Dendritic cell treated with granulocyte-macrophage colony-stimulating factor and Interleukin-4, amounts not matched to agents 40 ng/mL and 50 ng/mL, for 4 days (primary cell): ENCODE data around the gene MYADM.

Source experiments
- H3K27ac Mint-ChIP-seq: one replicate; pipeline ENCODE4 v1.8.0; 2022; ENCODE audit warnings: mild to moderate bottlenecking, mixed read lengths
- H3K27me3 Mint-ChIP-seq: one replicate; pipeline ENCODE4 v1.8.0; 2022; ENCODE audit warnings: mild to moderate bottlenecking, mixed read lengths
- H3K36me3 Mint-ChIP-seq: one replicate; pipeline ENCODE4 v1.8.0; 2022; ENCODE audit warnings: low read depth, mixed read lengths
- H3K4me1 Mint-ChIP-seq: one replicate; pipeline ENCODE4 v1.8.0; 2022; ENCODE audit warnings: low read depth, mixed read lengths
- H3K4me3 Mint-ChIP-seq: one replicate; pipeline ENCODE4 v1.8.0; 2022; ENCODE audit warnings: mild to moderate bottlenecking, moderate library complexity, mixed read lengths
- H3K9me3 Mint-ChIP-seq: one replicate; pipeline ENCODE4 v1.8.0; 2022; ENCODE audit warnings: mixed read lengths
- intact Hi-C: fragments of 100-400 bp; cut with micrococcal nuclease; formaldehyde crosslinking; loops from one replicate; pipeline ENCODE4 v1.15.0; 2022

MYADM gene

GRCh38 chr19:53873773-53874605 lies 6.3 kb downstream of the MYADM start:
- Mint-ChIP-seq H3K4me1 (peaks cover 71% of the 10 kb centered on the region), H3K27ac (peak overlapping the region; percentile 43), H3K36me3 (peaks cover 55% of the 10 kb centered on the region), H3K4me3 (no peak overlapping the region), H3K9me3 (no peaks in the 10 kb centered on the region), H3K27me3 (no peaks in the 10 kb centered on the region)
- intact Hi-C loops, result no loop called here

GRCh38 chr19:53874606-53874990 lies 6.9 kb downstream of the MYADM start:
- Mint-ChIP-seq H3K36me3 (peaks cover 55% of the 10 kb centered on the region), H3K4me1 (peaks cover 71% of the 10 kb centered on the region), H3K27ac (peak overlapping the region; percentile 43), H3K27me3 (no peaks in the 10 kb centered on the region), H3K4me3 (no peak overlapping the region), H3K9me3 (no peaks in the 10 kb centered on the region)
- intact Hi-C loops, result no loop called here

GRCh38 chr19:53875602-53876325 lies 8.1 kb downstream of the MYADM start:
- Mint-ChIP-seq H3K4me1 (peaks cover 65% of the 10 kb centered on the region), H3K27ac (peak overlapping the region; percentile 24), H3K4me3 (no peak overlapping the region), H3K27me3 (no peaks in the 10 kb centered on the region), H3K36me3 (peaks cover 50% of the 10 kb centered on the region), H3K9me3 (no peaks in the 10 kb centered on the region)
- intact Hi-C loops, result no loop called here

- peaks cover 40% of the 10 kb centered on the region for H3K36me3 Mint-ChIP-seq
- H3K4me3 Mint-ChIP-seq, result no peak overlapping the region
- no peak overlapping the region for H3K27ac Mint-ChIP-seq
- no peaks in the 10 kb centered on the region for H3K9me3 Mint-ChIP-seq
- H3K4me1 Mint-ChIP-seq, result peaks cover 55% of the 10 kb centered on the region
- intact Hi-C loops, result no loop called here
- no peaks in the 10 kb centered on the region for H3K27me3 Mint-ChIP-seq
Measured at GRCh38 chr19:53876651-53877224, 9.1 kb downstream of the MYADM start.

- no peak overlapping the region for H3K27ac Mint-ChIP-seq
- H3K4me1 Mint-ChIP-seq, result peaks cover 52% of the 10 kb centered on the region
- H3K27me3 Mint-ChIP-seq, result peaks cover 3% of the 10 kb centered on the region
- H3K9me3 Mint-ChIP-seq, result no peaks in the 10 kb centered on the region
- H3K36me3 Mint-ChIP-seq, result peaks cover 38% of the 10 kb centered on the region
- intact Hi-C loops, result no loop called here
- H3K4me3 Mint-ChIP-seq, result no peak overlapping the region
Measured at GRCh38 chr19:53877361-53877766, 9.7 kb downstream of the MYADM start.

- Mint-ChIP-seq H3K36me3 (peaks cover 24% of the 10 kb centered on the region), H3K4me1 (peaks cover 43% of the 10 kb centered on the region), H3K27me3 (peaks cover 15% of the 10 kb centered on the region), H3K27ac (no peak overlapping the region), H3K4me3 (no peak overlapping the region), H3K9me3 (no peaks in the 10 kb centered on the region)
- intact Hi-C loops, result no loop called here
Measured at GRCh38 chr19:53878776-53879139, 11.1 kb downstream of the MYADM start.

GRCh38 chr19:53879140-53880081 lies 11.7 kb downstream of the MYADM start:
- Mint-ChIP-seq H3K4me3 (no peak overlapping the region), H3K27ac (no peak overlapping the region), H3K9me3 (no peaks in the 10 kb centered on the region), H3K4me1 (peaks cover 39% of the 10 kb centered on the region), H3K36me3 (peaks cover 17% of the 10 kb centered on the region), H3K27me3 (peaks cover 22% of the 10 kb centered on the region)
- intact Hi-C loops, result loop anchor here (5.0 kb wide), 1 partner anchor 37 kb away; no protein-coding TSS in a partner anchor

GRCh38 chr19:53880711-53881481 lies 13.2 kb downstream of the MYADM start:
- no peaks in the 10 kb centered on the region for H3K9me3 Mint-ChIP-seq
- no peak overlapping the region for H3K4me3 Mint-ChIP-seq
- peaks cover 24% of the 10 kb centered on the region for H3K4me1 Mint-ChIP-seq
- intact Hi-C loops, result loop anchor here (5.0 kb wide), 1 partner anchor 39 kb away; no protein-coding TSS in a partner anchor
- peaks cover 6% of the 10 kb centered on the region for H3K36me3 Mint-ChIP-seq
- H3K27ac Mint-ChIP-seq, result no peak overlapping the region
- H3K27me3 Mint-ChIP-seq, result peaks cover 35% of the 10 kb centered on the region

GRCh38 chr19:53881482-53882390 lies 14.1 kb downstream of the MYADM start, which contains the start of gene PRKCG:
Gene PRKCG (plus strand): TSS chr19:53882197. CDS start chr19:53882495, 298 bp downstream.
- H3K4me3 Mint-ChIP-seq, result no peak within 1 kb of the TSS
- no peak within 1 kb of the TSS for H3K27ac Mint-ChIP-seq
- no peaks in the 10 kb centered on the region for H3K9me3 Mint-ChIP-seq
- H3K4me1 Mint-ChIP-seq, result peaks cover 15% of the 10 kb centered on the region
- H3K27me3 Mint-ChIP-seq, result peaks cover 39% of the 10 kb centered on the region
- peaks cover 4% of the 10 kb centered on the region for H3K36me3 Mint-ChIP-seq
- intact Hi-C loops, result loop anchor here (5.0 kb wide), 1 partner anchor 39 kb away; no protein-coding TSS in a partner anchor

- peaks cover 43% of the 10 kb centered on the region for H3K27me3 Mint-ChIP-seq
- H3K36me3 Mint-ChIP-seq, result no peaks in the 10 kb centered on the region
- no peak overlapping the region for H3K4me3 Mint-ChIP-seq
- no peaks in the 10 kb centered on the region for H3K9me3 Mint-ChIP-seq
- H3K27ac Mint-ChIP-seq, result no peak overlapping the region
- H3K4me1 Mint-ChIP-seq, result peaks cover 7% of the 10 kb centered on the region
- intact Hi-C loops, result loop anchor here (5.0 kb wide), 1 partner anchor 40 kb away; no protein-coding TSS in a partner anchor
Measured at GRCh38 chr19:53882391-53883050, 14.8 kb downstream of the MYADM start.

GRCh38 chr19:53883231-53883661 lies 15.6 kb downstream of the MYADM start:
- Mint-ChIP-seq H3K27me3 (peaks cover 46% of the 10 kb centered on the region), H3K4me3 (no peak overlapping the region), H3K27ac (no peak overlapping the region), H3K4me1 (peaks cover 6% of the 10 kb centered on the region), H3K9me3 (no peaks in the 10 kb centered on the region), H3K36me3 (no peaks in the 10 kb centered on the region)
- intact Hi-C loops, result loop anchor here (5.0 kb wide), 1 partner anchor 41 kb away; no protein-coding TSS in a partner anchor
